ENCODE results near the gene SPDYC. TPM values are rescaled to one million over a fixed set of nuclear protein-coding genes. Genes with fewer than 3 reads are reported as not detected.
A peak's percentile ranks its signal among the peaks of the same experiment; 100 is the strongest.

SPDYC gene
- total and polyA plus RNA-seq, 2 of the 13 experiments (the other 11 are each of a cell fraction or from before 2014, with no cell fraction given): 0.15 to 0.33 TPM

GRCh38 chr11:65134240-65134951, 35.6 kb upstream of the SPDYC start, which contains the start of gene SYVN1 (continued):
- TF ChIP-seq, protein P1, sequence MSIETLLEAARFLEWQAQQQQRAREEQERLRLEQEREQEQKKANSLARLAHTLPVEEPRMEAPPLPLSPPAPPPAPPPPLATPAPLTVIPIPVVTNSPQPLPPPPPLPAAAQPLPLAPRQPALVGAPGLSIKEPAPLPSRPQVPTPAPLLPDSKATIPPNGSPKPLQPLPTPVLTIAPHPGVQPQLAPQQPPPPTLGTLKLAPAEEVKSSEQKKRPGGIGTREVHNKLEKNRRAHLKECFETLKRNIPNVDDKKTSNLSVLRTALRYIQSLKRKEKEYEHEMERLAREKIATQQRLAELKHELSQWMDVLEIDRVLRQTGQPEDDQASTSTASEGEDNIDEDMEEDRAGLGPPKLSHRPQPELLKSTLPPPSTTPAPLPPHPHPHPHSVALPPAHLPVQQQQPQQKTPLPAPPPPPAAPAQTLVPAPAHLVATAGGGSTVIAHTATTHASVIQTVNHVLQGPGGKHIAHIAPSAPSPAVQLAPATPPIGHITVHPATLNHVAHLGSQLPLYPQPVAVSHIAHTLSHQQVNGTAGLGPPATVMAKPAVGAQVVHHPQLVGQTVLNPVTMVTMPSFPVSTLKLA (IDR thresholded peaks at IDR 0.05): peak; percentile 53; the same call in 1 of the 2 replicates
- TF ChIP-seq NR2F1 (CRISPR knock-in tag; IDR thresholded peaks at IDR 0.05): no peak; a peak in 1 of 4 replicates
- TF ChIP-seq EED (CRISPR knock-in tag; IDR thresholded peaks at IDR 0.05): no peak; the same call in none of the 2 replicates
- no peak for TF ChIP-seq ZNF296 (CRISPR knock-in tag; conservative IDR thresholded peaks at IDR 0.05)
- no peak for TF ChIP-seq RNF219 (CRISPR knock-in tag; IDR thresholded peaks at IDR 0.05)
- no peak for TF ChIP-seq ZBTB42 (CRISPR knock-in tag; IDR thresholded peaks at IDR 0.05)
- peak; percentile 97 for TF ChIP-seq NR2C2 (CRISPR knock-in tag; IDR thresholded peaks at IDR 0.05; ENCODE audit: borderline replicate concordance)
- TF ChIP-seq ESRRA (CRISPR knock-in tag; IDR thresholded peaks at IDR 0.05; ENCODE audit: low read depth): peak; percentile 49; the same call in 1 of the 2 replicates
- peak; percentile 92 for TF ChIP-seq SAP130 (CRISPR knock-in tag; IDR thresholded peaks at IDR 0.05; ENCODE audit: low read depth)
- TF ChIP-seq SETDB1 (CRISPR knock-in tag; IDR thresholded peaks at IDR 0.05; ENCODE audit: borderline replicate concordance): no peak
- TF ChIP-seq THAP9 (CRISPR knock-in tag; IDR thresholded peaks at IDR 0.05; ENCODE audit: borderline replicate concordance): peak; percentile 78
- no peak for TF ChIP-seq ZBTB21 (CRISPR knock-in tag; IDR thresholded peaks at IDR 0.05)
- peak; percentile 22; the same call in 1 of the 2 replicates for TF ChIP-seq ZBTB33 (CRISPR knock-in tag; IDR thresholded peaks at IDR 0.05)
- peak; percentile 98 for TF ChIP-seq DMAP1 (CRISPR knock-in tag; IDR thresholded peaks at IDR 0.05)
- TF ChIP-seq HNF1B (CRISPR knock-in tag; IDR thresholded peaks at IDR 0.05): peak; percentile 48
- TF ChIP-seq ZFP82 (CRISPR knock-in tag; IDR thresholded peaks at IDR 0.05; ENCODE audit: borderline replicate concordance): peak; percentile 2; the same call in 1 of the 2 replicates
- TF ChIP-seq ZNF7 (CRISPR knock-in tag; IDR thresholded peaks at IDR 0.05): no peak
- TF ChIP-seq SMC3 (IDR thresholded peaks at IDR 0.05; ENCODE audit: low read length): no peak

Measured in HepG2 (cell line).